GM20000 (cell line): Measurements from ENCODE around the gene HAGHL.
A peak's percentile ranks its signal among the peaks of the same experiment; 100 is the strongest.

Source experiments
- DNase-seq: peaks from one replicate; pipeline ENCODE4 v3.0.0; 2012; ENCODE audit warnings: low spot score
- CTCF ChIP-seq: IDR thresholded peaks from 2 replicates; pipeline ENCODE4 v1.5.1; 2012; ENCODE audit warnings: mild to moderate bottlenecking, control low read depth; ENCODE audit errors: extremely low read depth, missing control alignments

HAGHL gene

GRCh38 chr16:716200-716568 is 10.7 kb upstream of the HAGHL start:
- no peak for TF ChIP-seq CTCF
- no peak for DNase-seq

- no peak for TF ChIP-seq CTCF
Observed at GRCh38 chr16:716768-717325, 10.1 kb upstream of the HAGHL start.

GRCh38 chr16:717450-718245 is 9.3 kb upstream of the HAGHL start:
- no peak for TF ChIP-seq CTCF

More at GRCh38 chr16:716768-717325, 10.1 kb upstream of the HAGHL start:
- no peak for DNase-seq

GRCh38 chr16:718389-718788 is 8.5 kb upstream of the HAGHL start:
- no peak for DNase-seq
- TF ChIP-seq CTCF = no peak

More at GRCh38 chr16:717450-718245, 9.3 kb upstream of the HAGHL start:
- no peak for DNase-seq

- no peak for DNase-seq
- no peak for TF ChIP-seq CTCF
Observed at GRCh38 chr16:718922-719321, 8.0 kb upstream of the HAGHL start.

GRCh38 chr16:719815-720446 is 7.0 kb upstream of the HAGHL start:
- no peak for TF ChIP-seq CTCF
- DNase-seq = no peak

- DNase-seq = peak; percentile 82
- peak; percentile 17 for TF ChIP-seq CTCF
Observed at GRCh38 chr16:720447-720989, 6.4 kb upstream of the HAGHL start.
